Neuron (in vitro differentiated cells): ENCODE data around the gene SHC1.
"Not testable (repeated sequence)": the region's sequence is repeated elsewhere in the genome, so short reads cannot be mapped to it uniquely, and the experiment has no call there.

Experiments used
- H2AFZ ChIP-seq: one replicate; pipeline ENCODE4 v1.6.1; 2013; ENCODE audit warnings: low read depth, mild to moderate bottlenecking, inconsistent platforms, low read length, moderate library complexity
- H3K27me3 ChIP-seq: one replicate; pipeline ENCODE4 v1.6.1; 2013; ENCODE audit warnings: low read length; ENCODE audit not compliant: insufficient read depth
- H3K36me3 ChIP-seq: one replicate; pipeline ENCODE4 v1.6.1; 2013; ENCODE audit warnings: low read length; ENCODE audit not compliant: insufficient read depth
- H3K4me1 ChIP-seq: one replicate; pipeline ENCODE4 v1.6.1; 2013; ENCODE audit warnings: low read length; ENCODE audit not compliant: insufficient read depth
- H3K4me3 ChIP-seq: 2 replicates; pipeline ENCODE4 v1.5.1; 2013; ENCODE audit warnings: mild to moderate bottlenecking, low read length, moderate library complexity
- H3K9me3 ChIP-seq: one replicate; pipeline ENCODE4 v1.6.1; 2013; ENCODE audit warnings: low read length

Gene SHC1

DNA sequence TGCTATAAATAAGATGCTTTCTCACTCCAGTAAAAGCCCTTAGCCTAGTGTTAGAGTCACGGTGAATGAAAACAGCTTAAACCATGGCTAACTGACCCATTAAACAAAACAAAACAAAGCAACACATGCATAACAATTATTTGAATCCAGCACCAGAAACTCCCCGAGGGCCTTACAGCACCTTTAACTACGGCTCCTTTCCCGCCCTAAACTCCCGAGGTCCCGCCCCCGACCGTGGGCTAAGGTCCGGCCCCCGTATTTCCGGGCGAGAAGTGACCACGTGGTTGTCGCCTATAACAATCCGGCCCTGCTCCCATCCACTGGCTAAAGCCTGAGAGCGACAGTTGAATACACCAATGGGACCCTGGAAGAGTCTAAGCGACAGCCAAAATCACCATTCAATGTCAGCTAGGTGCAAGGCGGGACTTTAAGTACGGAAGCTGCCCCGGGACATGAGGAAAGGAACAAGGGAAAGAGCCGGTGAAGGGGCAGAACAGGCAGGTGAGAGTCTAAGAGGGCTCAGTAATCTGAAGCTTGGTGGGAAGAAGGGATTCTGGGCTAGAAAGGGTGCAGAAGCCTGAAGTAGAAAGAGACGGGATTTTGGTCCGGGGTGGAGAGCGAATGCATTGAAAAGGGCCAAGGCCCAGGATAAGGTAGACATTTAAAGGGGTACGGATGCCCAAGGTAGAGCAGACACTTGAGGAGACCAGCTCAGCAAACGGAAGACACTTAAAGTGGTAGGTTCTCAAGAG lies 12.5 kb upstream of the SHC1 start, which contains the start of gene FLAD1:
TSS of gene FLAD1 (plus strand) at position 448 of the 752 bp plus-strand sequence. CDS start 351 bp downstream, outside the sequence.
- H3K36me3 ChIP-seq = peaks cover 22% of the 10 kb centered on the region

DNA sequence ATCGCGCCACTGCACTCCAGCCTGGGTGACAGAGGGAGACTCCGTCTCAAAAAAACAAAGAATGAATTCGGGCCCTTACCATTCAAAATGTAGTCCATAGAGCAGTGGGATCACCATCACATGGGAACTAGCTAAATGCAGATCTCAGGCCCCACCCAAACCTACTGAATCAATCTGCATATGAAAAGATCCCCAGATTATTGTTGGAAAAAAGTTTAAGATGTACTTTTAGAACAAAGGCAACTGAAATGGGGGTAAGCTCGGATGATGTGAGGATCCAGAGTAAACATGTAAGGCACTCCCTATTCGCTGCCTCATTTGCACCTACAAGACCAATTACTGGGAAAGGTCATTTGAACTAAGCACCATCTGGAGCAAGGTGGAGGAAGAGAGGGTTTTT lies 11.8 kb upstream of the SHC1 start:
- peaks cover 10% of the 10 kb centered on the region for H3K4me1 ChIP-seq
- peak overlapping the region; percentile 62 for H3K4me3 ChIP-seq
- H2AFZ ChIP-seq = peak overlapping the region; percentile 44
- H3K27me3 ChIP-seq = no peaks in the 10 kb centered on the region
- H3K36me3 ChIP-seq = peaks cover 19% of the 10 kb centered on the region
- H3K9me3 ChIP-seq = no peaks in the 10 kb centered on the region

More for the DNA sequence above, 12.5 kb upstream of the SHC1 start, which contains the start of gene FLAD1:
- Histone ChIP-seq H3K4me3 (peak within 1 kb of the TSS; percentile 62), H3K9me3 (no peaks in the 10 kb centered on the region), H3K27me3 (no peaks in the 10 kb centered on the region), H3K4me1 (peaks cover 10% of the 10 kb centered on the region), H2AFZ (peak within 1 kb of the TSS; percentile 44)

DNA sequence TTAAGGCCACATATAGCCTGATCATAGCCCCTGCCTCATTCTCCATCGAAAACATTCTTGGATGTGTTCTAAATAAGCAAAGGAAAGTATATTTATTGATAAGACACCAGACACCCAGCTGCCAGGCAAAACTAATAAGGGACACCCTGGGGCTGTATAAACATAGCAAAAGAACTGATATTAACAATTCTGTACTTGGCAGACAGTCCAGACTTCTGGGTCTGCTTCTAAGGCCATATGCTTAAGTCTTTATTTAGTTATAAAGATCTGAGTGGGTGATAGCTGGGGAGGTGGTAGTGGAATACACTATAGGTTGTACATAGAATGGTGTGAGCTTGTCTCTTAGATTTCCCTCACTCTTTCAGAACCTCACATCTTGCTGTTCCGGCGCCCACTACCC lies 7.8 kb upstream of the SHC1 start:
- H2AFZ ChIP-seq = no peak overlapping the region
- H3K4me1 ChIP-seq = peaks cover 17% of the 10 kb centered on the region
- no peaks in the 10 kb centered on the region for H3K9me3 ChIP-seq
- peaks cover 13% of the 10 kb centered on the region for H3K36me3 ChIP-seq
- H3K27me3 ChIP-seq = no peaks in the 10 kb centered on the region
- H3K4me3 ChIP-seq = no peak overlapping the region

DNA sequence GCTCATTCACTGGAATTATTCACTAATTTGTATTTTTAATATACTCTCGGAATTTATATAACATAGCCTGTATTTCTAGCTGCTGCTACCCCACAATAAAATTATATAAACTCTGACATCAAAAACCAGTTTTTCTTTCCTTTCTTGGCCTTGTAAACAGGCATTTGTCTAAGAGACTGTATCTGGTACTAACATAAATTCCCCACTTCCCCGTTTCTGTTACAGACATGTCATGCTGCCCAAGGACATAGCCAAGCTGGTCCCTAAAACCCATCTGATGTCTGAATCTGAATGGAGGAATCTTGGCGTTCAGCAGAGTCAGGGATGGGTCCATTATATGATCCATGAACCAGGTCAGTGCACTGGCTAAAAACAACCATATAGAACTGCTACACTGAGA lies 7.2 kb upstream of the SHC1 start:
- not testable (repeated sequence) for H3K4me3 ChIP-seq, H3K9me3 ChIP-seq, H2AFZ ChIP-seq, H3K27me3 ChIP-seq
- Histone ChIP-seq H3K4me1 (peaks cover 20% of the 10 kb centered on the region), H3K36me3 (peaks cover 13% of the 10 kb centered on the region)

GRCh38 chr1:154975409-154976059 lies 5.0 kb upstream of the SHC1 start:
- H3K36me3 ChIP-seq = peaks cover 13% of the 10 kb centered on the region
- H3K9me3 ChIP-seq = no peaks in the 10 kb centered on the region
- peak overlapping the region; percentile 89 for H3K4me3 ChIP-seq
- H3K27me3 ChIP-seq = no peaks in the 10 kb centered on the region
- peak overlapping the region; percentile 0 for H2AFZ ChIP-seq
- H3K4me1 ChIP-seq = peaks cover 37% of the 10 kb centered on the region

GRCh38 chr1:154974808-154975408 lies 4.4 kb upstream of the SHC1 start:
- Histone ChIP-seq H3K9me3 (no peaks in the 10 kb centered on the region), H3K4me1 (peaks cover 44% of the 10 kb centered on the region), H2AFZ (peak overlapping the region; percentile 0), H3K36me3 (peaks cover 13% of the 10 kb centered on the region), H3K27me3 (no peaks in the 10 kb centered on the region), H3K4me3 (peak overlapping the region; percentile 89)

- Histone ChIP-seq H3K9me3 (no peaks in the 10 kb centered on the region), H3K4me1 (peaks cover 50% of the 10 kb centered on the region), H3K27me3 (no peaks in the 10 kb centered on the region), H3K36me3 (peaks cover 11% of the 10 kb centered on the region), H2AFZ (peak within 1 kb of the TSS; percentile 46), H3K4me3 (peak within 1 kb of the TSS; percentile 89)
These were observed 3.7 kb upstream of the SHC1 start, which contains the start of gene CKS1B for GRCh38 chr1:154974102-154974807. Gene CKS1B (plus strand): TSS chr1:154974681. CDS start chr1:154974746, 65 bp downstream.

DNA sequence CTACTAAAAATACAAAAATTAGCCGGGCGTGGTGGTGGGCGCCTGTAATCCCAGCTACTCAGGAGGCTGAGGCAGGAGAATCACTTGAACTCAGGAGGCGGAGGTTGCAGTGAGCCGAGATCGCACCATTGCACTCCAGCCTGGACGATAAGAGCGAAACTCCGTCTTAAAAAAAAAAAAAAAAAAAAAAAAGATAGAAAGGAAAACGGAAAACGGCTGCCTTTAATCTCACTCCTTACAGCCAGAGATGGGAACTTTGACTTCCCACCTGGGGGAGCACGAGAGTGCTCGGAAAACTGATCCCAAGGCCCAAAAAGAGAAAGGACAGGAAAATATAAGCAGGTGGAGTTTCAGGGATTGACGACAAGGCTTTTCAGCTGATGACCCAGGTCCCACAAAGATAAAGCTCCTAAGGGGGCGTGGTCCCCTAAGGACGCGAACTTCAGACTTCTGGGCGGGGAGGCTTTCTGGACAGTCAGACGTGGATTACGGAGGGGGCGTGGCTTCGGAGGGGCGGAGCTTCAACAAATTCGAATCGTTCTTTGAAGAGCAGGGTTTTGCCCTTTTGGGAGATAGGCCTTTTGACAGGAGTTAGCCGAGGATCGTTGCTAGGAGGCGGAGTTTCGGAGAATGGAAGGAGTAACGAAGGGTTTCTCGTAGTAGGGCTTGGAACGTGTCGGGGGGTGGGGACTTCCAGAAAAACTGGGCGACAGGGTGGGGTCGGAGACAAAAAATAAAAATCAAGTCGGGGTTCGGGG lies 3.0 kb upstream of the SHC1 start:
- H3K9me3 ChIP-seq = no peaks in the 10 kb centered on the region
- H3K27me3 ChIP-seq = no peaks in the 10 kb centered on the region
- peak overlapping the region; percentile 46 for H2AFZ ChIP-seq
- peaks cover 8% of the 10 kb centered on the region for H3K36me3 ChIP-seq
- H3K4me3 ChIP-seq = peak overlapping the region; percentile 89
- H3K4me1 ChIP-seq = peaks cover 55% of the 10 kb centered on the region

DNA sequence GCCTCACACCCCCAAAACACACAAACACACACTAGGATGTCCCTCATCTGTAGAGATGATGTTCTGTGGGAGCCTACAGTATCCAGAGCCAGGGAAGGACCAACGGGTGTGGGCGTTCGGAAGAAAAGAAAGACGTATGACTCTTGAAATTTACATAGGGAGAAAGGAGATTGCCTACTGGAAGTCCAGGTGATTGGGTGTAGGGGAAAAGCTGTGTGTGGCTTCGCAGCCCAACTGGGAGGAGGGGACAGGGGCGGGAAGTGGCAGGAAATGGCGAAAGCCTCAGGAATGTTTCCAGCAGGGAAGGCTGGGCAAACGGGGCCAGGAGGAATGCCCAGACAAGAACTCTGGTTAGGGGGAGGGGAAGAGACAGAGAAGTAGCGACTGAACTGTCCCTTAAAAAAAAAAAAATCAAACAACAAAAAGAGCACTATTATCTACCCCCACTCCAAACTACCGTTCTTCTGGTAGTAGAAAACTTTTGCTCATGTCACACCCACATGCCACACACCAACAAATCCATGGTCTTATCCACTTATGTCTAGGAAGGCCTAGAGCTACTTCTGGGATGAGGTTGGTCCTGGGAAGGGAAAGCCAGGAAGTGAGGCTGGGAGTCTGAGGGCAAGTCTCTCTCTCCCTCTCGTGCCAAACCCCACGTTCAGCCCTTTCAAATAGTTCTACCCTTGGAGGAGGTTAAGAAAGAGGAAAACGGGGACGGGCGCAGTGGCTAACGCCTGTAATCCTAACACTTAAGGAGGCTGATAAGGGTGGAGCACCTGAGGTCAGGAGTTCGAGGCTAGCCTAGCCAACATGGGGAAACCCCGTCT lies 2.2 kb upstream of the SHC1 start:
- H3K36me3 ChIP-seq = peaks cover 6% of the 10 kb centered on the region
- no peaks in the 10 kb centered on the region for H3K9me3 ChIP-seq
- H3K4me3 ChIP-seq = peak overlapping the region; percentile 3
- no peaks in the 10 kb centered on the region for H3K27me3 ChIP-seq
- H3K4me1 ChIP-seq = peaks cover 56% of the 10 kb centered on the region
- no peak overlapping the region for H2AFZ ChIP-seq

DNA sequence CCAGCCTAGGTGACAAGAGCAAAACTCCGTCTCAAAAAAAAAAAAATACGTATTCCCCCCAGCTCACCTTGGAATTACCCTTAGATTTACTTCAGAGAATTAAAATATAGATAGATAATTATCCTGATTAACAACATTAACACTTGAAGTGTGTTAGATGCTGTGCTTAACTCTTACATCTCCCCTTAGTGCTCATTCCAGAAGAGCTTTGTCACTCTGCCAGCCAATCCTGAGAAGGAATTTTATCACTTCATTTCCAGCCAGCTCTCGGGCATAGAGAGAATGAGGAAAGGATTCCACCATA lies 1.6 kb upstream of the SHC1 start:
- Histone ChIP-seq H2AFZ (no peak overlapping the region), H3K27me3 (no peaks in the 10 kb centered on the region), H3K4me1 (peaks cover 56% of the 10 kb centered on the region), H3K36me3 (peaks cover 7% of the 10 kb centered on the region), H3K4me3 (no peak overlapping the region), H3K9me3 (no peaks in the 10 kb centered on the region)

GRCh38 chr1:154971341-154971998 lies 923 bp upstream of the SHC1 start:
- Histone ChIP-seq H3K36me3 (peaks cover 14% of the 10 kb centered on the region), H2AFZ (no peak overlapping the region), H3K4me3 (peak overlapping the region; percentile 40), H3K4me1 (peaks cover 51% of the 10 kb centered on the region), H3K9me3 (no peaks in the 10 kb centered on the region), H3K27me3 (no peaks in the 10 kb centered on the region)
